Measurements from ENCODE around the gene CYP26B1.
"Not testable (repeated sequence)": the region's sequence is repeated elsewhere in the genome, so short reads cannot be mapped to it uniquely, and the experiment has no call there.

Gene CYP26B1

DNA sequence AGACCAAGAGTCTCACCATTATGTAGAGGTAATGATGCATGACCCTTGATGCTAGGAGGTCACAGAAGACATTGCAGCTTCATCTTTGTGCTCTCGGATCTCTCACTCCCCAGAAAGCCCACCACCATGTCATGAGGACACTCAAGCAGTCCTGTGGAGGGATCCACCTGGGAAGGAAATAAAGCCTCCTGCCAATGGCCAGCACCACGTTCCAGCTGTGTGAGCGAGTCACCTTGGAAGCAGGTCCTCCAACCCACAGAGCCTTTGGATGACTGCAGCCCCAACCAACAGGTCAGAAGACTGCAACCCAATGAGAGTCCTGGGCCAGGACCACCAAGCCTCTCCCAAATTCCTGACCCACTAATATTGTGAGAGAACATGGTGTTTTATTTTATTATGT lies 38.4 kb downstream of the CYP26B1 start:
- DNase-seq (ENCODE audit: low read depth, low spot score): no peak

DNA sequence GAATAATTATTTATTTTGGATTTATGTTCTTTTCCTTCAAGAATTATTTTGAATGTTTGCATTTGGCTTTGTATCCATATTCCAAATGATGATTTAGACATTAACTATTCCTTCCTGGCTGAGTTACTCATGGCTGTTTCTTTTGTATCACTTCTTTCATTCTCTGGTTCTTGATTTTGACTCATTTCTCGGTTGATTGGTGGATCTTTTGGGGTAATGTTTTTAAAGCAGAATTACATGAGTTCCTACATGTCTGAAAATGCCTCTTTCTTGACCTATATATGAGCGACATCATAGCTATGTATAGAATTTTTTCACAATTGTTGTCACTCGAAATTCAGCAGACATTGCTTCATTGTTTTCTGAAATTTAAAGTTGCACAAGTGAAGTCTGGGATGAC lies 39.5 kb downstream of the CYP26B1 start:
- DNase-seq (ENCODE audit: low read depth, low spot score): no peak

- DNase-seq (ENCODE audit: low read depth, low spot score): no peak
These were observed 40.7 kb downstream of the CYP26B1 start for GRCh38 chr2:72106978-72107377.

- DNase-seq (ENCODE audit: low read depth, low spot score): no peak
These were observed 42.7 kb downstream of the CYP26B1 start for GRCh38 chr2:72104821-72105588.

DNA sequence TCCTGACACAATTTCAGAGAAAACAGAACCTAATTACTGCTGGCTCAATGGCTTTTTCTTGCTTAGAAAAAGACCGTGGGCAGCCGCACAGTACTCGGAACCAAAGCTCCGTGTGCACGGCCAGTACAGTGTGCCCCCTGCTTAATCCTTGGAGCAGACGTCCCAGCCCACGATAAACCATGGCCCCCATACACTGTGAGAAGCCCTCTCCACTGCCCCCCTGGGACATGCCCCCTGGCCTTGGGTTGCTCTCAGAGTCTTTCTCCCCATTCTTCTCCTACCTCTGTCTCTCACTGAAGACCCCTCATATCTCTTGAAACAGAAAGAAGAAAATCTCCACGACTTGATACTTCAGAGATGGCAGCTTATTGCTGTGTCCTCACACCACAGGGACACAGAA lies 44.0 kb downstream of the CYP26B1 start:
- DNase-seq (ENCODE audit: low read depth, low spot score): no peak

DNA sequence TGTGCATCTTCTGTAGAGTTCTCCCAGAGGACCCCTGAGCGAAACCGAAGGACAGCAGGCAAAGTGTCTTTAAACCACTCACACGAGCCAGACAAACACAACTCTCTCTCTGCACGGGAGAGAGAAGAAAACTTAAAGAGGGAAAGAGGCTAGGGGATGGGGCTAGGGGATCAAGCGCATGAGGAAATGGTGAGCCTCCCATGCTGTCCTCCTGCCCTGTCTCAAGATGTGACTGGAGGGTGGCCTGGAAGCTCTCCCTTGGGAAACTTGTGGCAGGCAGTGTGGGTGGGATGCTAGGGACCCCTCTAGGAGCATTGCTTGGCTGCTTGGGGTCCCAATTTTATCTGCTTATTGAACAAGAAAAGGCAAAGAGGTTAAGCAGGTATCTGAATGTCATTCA lies 44.5 kb downstream of the CYP26B1 start:
- no peak for DNase-seq (ENCODE audit: low read depth, low spot score)

GRCh38 chr2:72098935-72099334 lies 48.7 kb downstream of the CYP26B1 start:
- no peak for DNase-seq (ENCODE audit: low read depth, low spot score)

DNA sequence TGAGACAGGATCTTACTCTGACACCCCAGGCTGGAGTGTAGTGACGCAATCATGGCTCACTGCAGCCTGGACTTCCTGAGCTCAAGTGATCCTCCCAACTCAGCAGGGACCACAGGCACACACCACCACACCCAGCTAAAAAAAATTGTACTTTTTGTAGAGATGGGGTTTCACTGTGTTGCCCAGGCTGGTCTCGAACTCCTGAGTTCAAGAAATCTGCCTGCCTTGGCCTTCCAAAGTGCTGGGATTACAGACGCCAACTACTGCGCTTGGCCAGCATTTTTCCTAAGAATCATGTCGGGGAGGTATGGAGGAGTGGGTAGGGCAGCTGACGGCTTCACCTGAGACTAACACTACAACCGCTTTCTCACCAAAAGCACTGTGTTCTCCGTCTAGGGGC lies 50.4 kb downstream of the CYP26B1 start:
- DNase-seq (ENCODE audit: low read depth, low spot score): no peak

DNA sequence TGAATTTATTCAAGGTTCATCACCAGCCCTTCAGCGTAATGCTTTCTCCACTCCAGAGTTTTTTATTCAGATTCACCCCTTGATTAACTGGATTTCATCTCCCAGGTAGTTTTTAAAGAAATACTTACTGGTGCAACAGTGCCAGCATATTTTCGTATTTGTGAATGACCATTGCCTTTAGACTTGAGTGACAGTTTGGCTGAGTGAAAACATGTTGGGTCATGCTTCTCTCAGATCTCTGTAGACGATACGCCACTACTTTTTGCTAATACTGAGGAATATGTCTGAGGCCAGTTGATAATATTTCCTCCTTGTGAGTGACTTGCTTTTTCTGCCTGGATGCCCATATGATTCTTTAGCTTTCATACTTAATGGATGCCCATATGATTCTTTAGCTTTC lies 51.5 kb downstream of the CYP26B1 start:
- no peak for DNase-seq (ENCODE audit: low read depth, low spot score)

DNA sequence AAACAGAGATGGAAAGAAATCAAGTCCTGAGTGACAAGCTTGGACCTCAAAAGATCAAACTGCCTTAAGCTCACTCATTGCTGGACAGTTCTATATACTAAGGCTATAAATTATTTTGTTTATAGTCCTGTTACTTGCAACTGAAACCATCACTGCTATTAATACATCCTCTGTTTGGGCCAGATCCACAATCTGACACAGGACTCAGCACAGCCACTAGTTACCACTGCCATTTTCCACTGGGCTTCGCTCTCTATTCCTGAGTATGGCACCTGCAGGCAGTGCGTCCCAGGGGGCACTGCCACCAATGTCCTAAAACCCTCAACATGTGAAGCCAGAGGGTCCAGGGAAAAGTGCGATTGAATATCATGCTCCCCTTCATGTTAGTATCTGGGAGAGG lies 52.3 kb downstream of the CYP26B1 start:
- DNase-seq (ENCODE audit: low read depth, low spot score): no peak

DNA sequence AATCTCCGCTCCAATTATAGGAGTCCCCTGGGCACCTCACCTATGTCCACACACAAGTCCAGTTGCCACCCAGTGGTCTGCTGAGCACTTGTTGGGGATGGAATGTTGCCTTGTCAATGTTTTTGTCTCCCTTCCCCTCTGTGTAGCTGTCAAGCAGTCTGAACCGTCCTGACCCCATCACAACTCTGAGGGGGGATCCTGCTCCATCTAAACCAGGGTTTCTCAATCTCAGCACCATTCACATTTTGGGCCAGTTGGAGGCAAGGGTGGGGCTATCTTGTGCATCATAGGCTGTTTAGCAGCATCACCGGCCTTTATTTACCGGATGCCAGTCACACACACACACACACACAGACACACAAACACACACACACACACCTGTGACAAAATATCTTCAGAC lies 53.0 kb downstream of the CYP26B1 start:
- no peak for DNase-seq (ENCODE audit: low read depth, low spot score)

DNA sequence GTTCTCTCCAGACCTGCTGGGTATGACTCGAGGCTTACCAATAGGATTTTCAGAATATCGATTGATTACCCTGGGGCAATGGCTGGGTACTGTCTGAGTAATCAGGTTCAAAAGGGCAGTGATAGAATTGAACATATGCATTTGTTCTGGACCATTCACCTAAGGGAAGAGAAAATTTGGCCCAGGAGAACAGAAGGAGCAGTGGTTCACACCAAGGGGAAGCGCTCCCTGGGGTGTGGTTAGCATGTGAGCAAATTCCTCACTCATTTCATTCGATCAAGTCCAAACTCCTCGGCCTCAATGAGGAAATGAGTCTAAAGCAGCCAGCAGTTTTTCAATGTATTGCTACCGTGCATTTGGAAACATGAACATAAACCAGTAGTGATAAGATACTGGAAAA lies 55.6 kb downstream of the CYP26B1 start:
- DNase-seq (ENCODE audit: low read depth, low spot score): no peak

DNA sequence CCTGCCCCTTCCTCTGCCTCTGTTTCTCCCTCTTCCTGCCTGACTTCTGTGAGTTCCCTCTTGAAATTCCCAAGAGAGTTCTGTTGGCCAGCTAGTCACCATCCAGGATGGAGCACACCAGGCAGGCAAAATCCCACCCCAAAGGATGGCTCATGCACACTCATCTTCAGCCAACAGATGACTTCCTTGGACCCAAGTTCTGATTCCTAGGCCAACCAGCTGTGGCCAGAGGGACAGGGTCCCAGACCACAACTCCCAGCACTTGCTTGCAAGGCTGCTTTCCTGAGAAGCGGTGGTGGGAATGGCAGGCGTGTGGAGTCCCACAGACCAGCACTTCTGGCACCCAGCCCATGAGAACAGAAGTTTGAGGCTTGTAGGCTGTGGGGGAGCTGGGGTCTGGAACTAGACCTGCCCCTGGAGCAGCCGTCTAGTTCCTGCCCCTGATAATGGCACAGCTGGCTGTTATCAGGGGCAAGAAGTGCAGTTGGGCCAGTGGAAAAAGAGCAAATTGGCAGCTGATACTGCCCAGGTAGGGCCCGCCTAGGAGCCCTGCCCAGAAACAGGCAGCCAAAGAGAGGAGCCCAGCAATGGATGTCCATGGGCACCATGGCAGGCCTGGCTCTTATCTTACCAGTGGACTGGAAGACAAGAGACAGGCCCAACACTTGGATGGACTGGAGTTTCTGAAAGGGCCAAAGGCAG lies 56.7 kb downstream of the CYP26B1 start:
- no peak for DNase-seq (ENCODE audit: low read depth, low spot score)

- no peak for DNase-seq (ENCODE audit: low read depth, low spot score)
These were observed 57.4 kb downstream of the CYP26B1 start for GRCh38 chr2:72090271-72090720.

- DNase-seq (ENCODE audit: low read depth, low spot score): no peak
These were observed 58.1 kb downstream of the CYP26B1 start for GRCh38 chr2:72089537-72089936.

- no peak for DNase-seq (ENCODE audit: low read depth, low spot score)
These were observed 58.6 kb downstream of the CYP26B1 start for GRCh38 chr2:72089028-72089427.

- DNase-seq (ENCODE audit: low read depth, low spot score): not testable (repeated sequence)
These were observed 60.6 kb downstream of the CYP26B1 start for GRCh38 chr2:72086871-72087633.

- no peak for DNase-seq (ENCODE audit: low read depth, low spot score)
These were observed 62.1 kb downstream of the CYP26B1 start for GRCh38 chr2:72085513-72085912.

DNA sequence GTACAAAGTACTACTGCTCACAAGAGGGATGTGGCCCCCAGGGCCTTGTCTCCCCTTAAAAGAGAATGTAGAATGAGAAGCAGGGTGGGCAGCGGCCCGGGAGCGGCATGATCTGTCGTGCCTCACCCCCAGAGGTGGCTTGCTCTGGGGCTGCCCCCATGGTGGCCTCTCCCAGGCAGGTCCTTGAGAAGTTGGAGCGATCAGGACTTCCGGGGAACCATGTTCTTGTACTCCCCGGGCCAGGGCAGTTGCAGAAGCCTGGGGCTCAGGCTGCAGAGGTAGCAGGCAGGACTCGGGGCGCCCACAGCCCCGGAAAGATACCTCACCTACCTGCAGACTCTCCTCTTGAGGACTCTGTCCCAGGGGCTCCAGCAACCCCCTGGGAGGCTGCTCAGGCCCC lies 62.6 kb downstream of the CYP26B1 start:
- DNase-seq (ENCODE audit: low read depth, low spot score): no peak

DNA sequence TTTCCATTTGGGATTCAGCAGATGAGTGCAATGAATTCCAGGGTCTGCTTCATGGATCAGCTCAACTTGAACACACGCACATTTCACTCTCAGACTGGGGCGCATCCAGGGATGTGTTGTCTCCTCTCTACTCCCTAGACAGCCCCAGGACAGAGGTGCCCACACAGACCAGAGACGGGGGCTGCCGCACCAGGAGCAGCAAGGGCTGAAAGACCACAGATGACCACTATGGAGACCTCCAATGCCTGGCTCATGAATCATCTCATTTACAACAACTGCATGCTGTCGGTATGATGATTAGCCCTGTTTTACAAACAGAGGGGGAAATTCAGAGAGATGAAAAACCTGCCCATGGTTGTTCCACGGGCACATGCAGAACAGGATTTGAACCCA lies 63.1 kb downstream of the CYP26B1 start:
- no peak for DNase-seq (ENCODE audit: low read depth, low spot score)

GRCh38 chr2:72083751-72084583 lies 63.7 kb downstream of the CYP26B1 start:
- no peak for DNase-seq (ENCODE audit: low read depth, low spot score)

GRCh38 chr2:72082887-72083286 lies 64.8 kb downstream of the CYP26B1 start:
- no peak for DNase-seq (ENCODE audit: low read depth, low spot score)
